Cardiac septum (tissue), 1 donor: ENCODE measurements around the gene NOS1. TPM values are rescaled to one million over a fixed set of nuclear protein-coding genes. Genes with fewer than 3 reads are reported as not detected.

Experiments
- DNase-seq: peaks from one replicate; pipeline ENCODE4 v3.0.0-alpha.2; 2020; ENCODE audit warnings: low spot score
- intact Hi-C: fragments of 100-400 bp; cut with DNase I; formaldehyde crosslinking; loops from one replicate; pipeline ENCODE4 v1.14.0; 2022
- total RNA-seq: library from RNA; stranded (reverse); fragmentation: NEBNext Ultra II Directional; extraction: Animal tissue kit (Norgen Biotek cat#: 25700); gene quantifications from one replicate; pipeline ENCODE4 v1.2.1, GENCODE V29; 2021
- donor health status: DM: no; HTN: no; CAD: no.

The NOS1 gene
- total RNA-seq, 1 donor from 2014 or later, result 0.32 TPM

DNA sequence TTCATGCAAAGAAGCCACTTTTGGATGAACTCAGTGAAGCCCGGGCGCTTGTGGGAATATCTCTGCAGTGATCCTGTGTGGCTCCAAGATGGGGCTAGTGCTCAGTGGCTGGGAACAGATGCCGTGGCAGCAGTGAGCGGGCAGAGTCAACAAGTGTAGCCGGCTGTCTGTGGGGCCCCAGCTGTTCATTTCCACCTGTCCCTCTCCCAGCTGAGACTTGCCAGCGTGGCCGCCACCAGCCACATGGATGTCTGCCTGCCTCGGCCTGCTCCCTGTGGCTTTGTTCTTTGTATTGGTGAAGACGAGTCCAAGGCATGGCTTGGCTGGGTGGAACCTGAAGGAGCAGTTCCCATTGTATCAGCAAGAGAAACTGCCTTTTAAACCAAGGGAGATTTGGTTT lies 77.3 kb downstream of the NOS1 start:
- intact Hi-C loops, result no loop called here
- peak; percentile 66 for DNase-seq

- peak; percentile 17 for DNase-seq
- intact Hi-C loops, result no loop called here
Observed at GRCh38 chr12:117282490-117282889, 78.9 kb downstream of the NOS1 start.

- intact Hi-C loops, result no loop called here
- DNase-seq, result no peak
Observed at GRCh38 chr12:117280019-117280680, 81.3 kb downstream of the NOS1 start.

- intact Hi-C loops, result no loop called here
- DNase-seq, result no peak
Observed at GRCh38 chr12:117279606-117280005, 81.8 kb downstream of the NOS1 start.

- intact Hi-C loops, result no loop called here
- no peak for DNase-seq
Observed at GRCh38 chr12:117277875-117278274, 83.6 kb downstream of the NOS1 start.

GRCh38 chr12:117273091-117273490 lies 88.3 kb downstream of the NOS1 start:
- no peak for DNase-seq
- intact Hi-C loops, result no loop called here

DNA sequence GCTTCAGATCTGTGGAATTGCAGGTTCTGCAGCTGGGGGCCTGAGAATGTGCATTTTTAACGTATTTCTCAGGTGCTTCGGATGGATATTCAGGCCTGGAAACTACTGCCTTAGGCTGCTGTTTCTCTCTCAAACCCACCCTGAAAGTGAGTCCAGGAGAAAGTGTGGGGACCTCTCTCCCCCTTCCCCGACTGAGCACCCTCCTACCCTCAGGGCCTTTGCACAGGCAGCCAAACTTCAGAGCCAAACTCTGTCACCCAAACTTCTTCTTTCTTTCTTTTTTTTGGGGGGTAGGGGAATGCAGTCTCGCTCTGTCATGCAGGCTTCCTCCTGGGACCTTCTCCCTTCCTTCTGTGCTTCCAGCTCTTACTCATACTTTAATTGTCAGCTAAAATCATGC lies 88.7 kb downstream of the NOS1 start:
- no peak for DNase-seq
- intact Hi-C loops, result no loop called here

DNA sequence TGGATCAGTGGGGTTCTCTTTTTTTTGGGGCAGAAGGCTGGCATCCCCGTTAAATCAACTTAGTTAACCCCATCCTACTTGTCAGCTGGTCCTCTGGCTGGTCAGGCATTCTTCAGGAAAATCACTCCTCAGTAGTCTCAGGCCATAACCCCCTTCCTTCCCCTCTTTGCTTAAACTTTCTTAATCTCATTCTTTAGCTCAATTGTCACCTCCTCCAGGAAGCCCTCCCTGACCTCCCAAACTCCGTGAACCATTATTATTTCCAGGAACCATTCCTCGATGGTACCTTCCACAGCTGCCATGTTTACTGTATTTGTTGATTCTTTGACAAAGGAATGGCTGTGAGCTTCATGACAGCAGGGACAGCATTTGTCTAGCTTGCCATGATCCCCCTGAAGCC lies 98.7 kb downstream of the NOS1 start:
- intact Hi-C loops, result no loop called here
- DNase-seq, result no peak

- intact Hi-C loops, result no loop called here
- DNase-seq, result no peak
Observed at GRCh38 chr12:117261247-117261646, 100.2 kb downstream of the NOS1 start.

GRCh38 chr12:117255386-117255785 lies 106.0 kb downstream of the NOS1 start:
- DNase-seq, result no peak
- intact Hi-C loops, result no loop called here

DNA sequence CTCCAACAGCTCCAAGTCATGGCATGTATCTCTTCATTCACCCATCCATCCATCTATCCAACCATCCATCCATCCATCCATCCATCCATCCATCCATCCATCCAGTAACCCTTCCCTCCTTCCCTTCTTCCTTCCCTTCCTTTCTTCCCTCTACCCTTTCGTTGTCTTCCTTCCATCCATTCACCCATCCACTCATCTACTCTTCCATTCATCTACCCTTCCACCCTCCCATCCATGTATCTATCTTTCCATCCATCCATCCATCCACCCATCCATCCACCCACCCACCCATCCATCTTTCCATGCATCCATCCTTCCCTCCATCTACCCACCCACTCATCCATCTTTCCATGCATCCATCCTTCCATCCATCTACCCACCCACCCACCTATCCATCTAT lies 117.9 kb downstream of the NOS1 start:
- intact Hi-C loops, result no loop called here
- DNase-seq, result no peak

GRCh38 chr12:117241697-117242096 lies 119.7 kb downstream of the NOS1 start:
- DNase-seq, result no peak
- intact Hi-C loops, result no loop called here

DNA sequence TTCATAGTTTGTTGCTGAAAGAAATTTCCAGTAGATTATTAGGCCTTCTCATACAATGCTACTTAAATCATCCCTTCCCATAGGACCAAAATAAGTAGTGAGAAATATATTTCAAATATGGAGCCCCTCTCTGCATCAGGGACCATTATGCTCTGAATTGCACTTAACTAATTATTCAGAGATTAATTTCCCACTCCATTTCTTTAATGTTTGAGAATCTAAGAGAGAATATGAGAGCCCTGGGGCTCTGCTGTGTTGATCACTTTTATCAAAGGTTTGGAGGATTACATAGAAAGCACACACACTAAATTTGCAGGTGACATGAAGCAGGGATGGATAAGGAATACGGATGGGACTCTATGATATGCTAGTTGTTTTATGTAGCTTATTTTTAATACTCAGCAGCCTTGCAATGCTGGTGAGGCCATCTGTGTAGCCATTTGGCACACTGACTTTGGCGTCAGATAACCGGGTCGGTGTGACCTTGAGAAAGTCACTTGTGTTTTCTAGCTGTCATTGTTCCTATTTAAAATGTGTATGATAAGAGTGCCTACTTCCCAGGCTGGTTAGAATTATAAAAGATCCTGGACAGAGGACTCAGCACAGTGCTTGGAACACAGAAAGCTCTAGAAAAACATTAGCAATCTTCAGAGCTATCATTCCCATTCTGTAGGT lies 121.2 kb downstream of the NOS1 start:
- intact Hi-C loops, result no loop called here
- no peak for DNase-seq

DNA sequence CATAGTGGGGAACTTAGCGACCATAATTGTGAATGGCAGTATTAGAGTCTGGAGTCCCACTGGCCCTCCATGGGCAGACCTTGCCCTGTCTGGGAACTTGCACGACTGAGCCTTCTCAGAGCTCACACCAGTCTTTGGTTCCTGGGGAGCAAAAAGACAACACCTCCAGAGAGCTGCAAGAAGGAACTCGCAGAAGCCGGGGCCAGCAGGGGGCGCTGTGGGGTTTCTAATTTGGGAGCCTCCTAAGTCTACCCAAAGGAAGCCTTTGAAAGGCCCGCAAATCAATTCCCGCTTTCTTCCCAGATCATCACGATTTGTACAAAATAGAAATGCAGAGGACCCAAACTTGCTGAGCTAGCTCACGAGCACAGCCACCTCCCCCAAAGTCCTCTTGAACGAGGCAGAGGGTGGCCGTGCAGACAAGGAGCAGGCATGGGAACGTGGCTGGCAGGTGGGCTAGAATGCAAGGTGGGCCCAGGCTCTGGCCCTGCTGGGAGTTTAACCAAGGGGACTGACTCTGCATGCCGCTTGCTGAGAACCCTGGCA lies 124.9 kb downstream of the NOS1 start:
- intact Hi-C loops, result loop anchor here (2.0 to 10.0 kb wide), 4 partner anchors 130 to 601 kb away; no protein-coding TSS in a partner anchor
- DNase-seq, result peak; percentile 80

DNA sequence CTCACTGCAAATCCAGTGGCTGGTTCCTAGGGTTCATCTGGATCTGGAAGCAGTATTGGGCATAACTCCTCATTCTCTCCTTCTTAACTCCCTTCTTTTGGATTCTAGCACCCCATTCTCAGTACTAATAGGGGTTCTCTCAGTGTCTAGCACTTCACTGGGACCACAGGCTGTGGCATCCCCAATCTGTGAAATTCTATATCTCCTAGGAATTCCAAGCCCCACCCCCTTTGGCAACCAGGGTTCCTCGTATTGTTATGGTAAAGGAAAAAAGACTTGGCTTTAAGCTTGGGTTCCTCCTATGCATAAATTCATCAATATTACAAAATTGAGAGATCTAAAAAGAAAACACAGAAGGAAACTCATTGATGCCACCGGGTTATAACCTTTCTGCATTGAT lies 126.2 kb downstream of the NOS1 start:
- DNase-seq, result no peak
- intact Hi-C loops, result loop anchor here (5.0 to 10.0 kb wide), 3 partner anchors 350 to 602 kb away; no protein-coding TSS in a partner anchor

DNA sequence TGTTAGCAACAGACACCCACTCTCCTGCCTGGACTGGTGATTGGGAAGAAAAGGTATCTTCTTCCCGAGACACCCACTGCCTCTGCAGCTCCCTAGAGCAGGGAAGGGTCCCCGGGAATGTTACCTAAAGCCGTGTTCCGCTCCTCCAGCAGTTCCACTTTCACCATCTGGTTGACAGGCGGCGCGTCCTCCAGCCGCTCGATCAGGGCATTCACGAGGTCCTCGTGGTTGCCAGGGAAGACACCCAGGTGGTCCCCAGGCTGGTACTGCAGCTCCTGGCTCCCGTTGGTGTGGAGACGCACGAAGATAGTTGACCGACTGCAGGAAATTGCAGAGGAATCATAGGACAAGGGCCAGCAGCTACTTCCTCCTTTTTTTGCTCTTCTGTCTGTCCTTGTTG lies 127.0 kb downstream of the NOS1 start:
- intact Hi-C loops, result loop anchor here (10.0 kb wide), 2 partner anchors 350 to 440 kb away; no protein-coding TSS in a partner anchor
- DNase-seq, result no peak

GRCh38 chr12:117231750-117232149 lies 129.7 kb downstream of the NOS1 start:
- intact Hi-C loops, result loop anchor here (10.0 kb wide), 2 partner anchors 353 to 443 kb away; no protein-coding TSS in a partner anchor
- no peak for DNase-seq

DNA sequence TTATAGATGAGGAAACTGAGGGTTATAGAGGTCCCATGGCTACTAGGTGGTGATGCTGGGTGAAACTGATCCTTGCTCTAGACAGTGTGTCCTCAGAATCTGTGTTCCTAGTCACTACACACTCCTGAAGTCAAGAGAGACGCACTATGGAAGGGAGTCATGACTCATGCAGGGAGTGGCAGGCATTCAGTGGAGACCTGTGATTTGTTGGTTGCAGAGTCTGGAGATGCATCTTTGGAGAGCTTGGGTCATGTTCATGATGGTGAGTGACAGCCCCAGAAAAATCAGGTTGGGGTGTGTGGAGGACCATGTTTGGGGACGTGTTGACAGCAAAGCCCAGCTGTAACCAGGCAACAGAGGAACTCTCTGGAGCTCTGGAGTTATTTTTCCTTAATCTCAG lies 133.2 kb downstream of the NOS1 start:
- intact Hi-C loops, result no loop called here
- no peak for DNase-seq

GRCh38 chr12:117227000-117227653 lies 134.3 kb downstream of the NOS1 start:
- no peak for DNase-seq

DNA sequence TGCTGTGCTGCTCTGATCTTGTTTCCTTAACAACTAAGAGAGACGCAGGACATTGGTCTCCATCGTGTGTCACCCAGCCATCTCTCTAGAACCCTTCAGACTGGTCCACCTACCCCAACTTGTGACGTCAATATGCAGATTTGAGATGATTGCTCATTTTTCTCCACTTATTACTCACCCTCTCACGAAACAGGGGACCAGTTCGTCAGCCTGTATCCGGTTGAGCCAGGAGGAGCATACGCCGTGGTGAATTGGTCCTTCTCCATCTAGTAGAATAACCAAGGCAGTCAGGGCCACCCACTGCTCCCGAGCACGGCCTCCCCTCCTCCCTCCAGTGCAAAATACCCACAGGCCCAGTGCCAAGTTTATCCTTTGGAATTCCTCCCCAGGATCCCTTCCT lies 134.9 kb downstream of the NOS1 start:
- DNase-seq, result no peak
- intact Hi-C loops, result no loop called here

More at GRCh38 chr12:117227000-117227653, 134.3 kb downstream of the NOS1 start:
- intact Hi-C loops, result no loop called here
